Lung (tissue), 12 donors: ENCODE measurements around the gene UBXN11. TPM values are rescaled to one million over a fixed set of nuclear protein-coding genes. Genes with fewer than 3 reads are reported as not detected.
"Not testable (repeated sequence)": the region's sequence is repeated elsewhere in the genome, so short reads cannot be mapped to it uniquely, and the experiment has no call there.

Source experiments
- ATAC-seq: fragments of 200-7000 bp; cut with Tn5 transposase; one replicate; pipeline ENCODE4 v1.9.1; 2020; ENCODE audit warnings: moderate number of reproducible peaks; ENCODE audit not compliant: insufficient read depth, low FRiP score
- DNase-seq, 3 donors: peaks; one replicate each; pipeline ENCODE4 v3.0.0-alpha.2; 2013 to 2017
- H3K27ac ChIP-seq, 2 donors: one replicate each; pipeline ENCODE4 v1.5.1; 2013; ENCODE audit warnings: mild to moderate bottlenecking in 2 of 2, moderate library complexity in 2 of 2, control low read depth in 1 of 2, inconsistent platforms in 1 of 2, low read depth in 1 of 2, low read length in 1 of 2
- H3K27me3 ChIP-seq, 3 donors: one replicate each; pipeline ENCODE4 v1.5.1; 2013; ENCODE audit warnings: low read length in 2 of 3; ENCODE audit not compliant: control insufficient read depth in 3 of 3, insufficient read depth in 3 of 3
- H3K36me3 ChIP-seq, 4 donors: one replicate each; pipeline ENCODE4 v1.5.1; 2013; ENCODE audit warnings: low read length in 4 of 4, mild to moderate bottlenecking in 1 of 4, moderate library complexity in 1 of 4; ENCODE audit not compliant: control insufficient read depth in 4 of 4, insufficient read depth in 4 of 4
- H3K4me1 ChIP-seq, 5 donors: one replicate each; pipeline ENCODE4 v1.5.1; 2013; ENCODE audit warnings: low read length in 5 of 5, mild to moderate bottlenecking in 2 of 5, moderate library complexity in 1 of 5; ENCODE audit not compliant: control insufficient read depth in 5 of 5, insufficient read depth in 5 of 5
- H3K4me3 ChIP-seq: one replicate; pipeline ENCODE4 v1.5.1; 2013; ENCODE audit warnings: mild to moderate bottlenecking, control low read depth, moderate library complexity
- H3K9ac ChIP-seq, 2 donors: one replicate each; pipeline ENCODE4 v1.5.1; 2013; ENCODE audit warnings: low read length in 2 of 2, control low read depth in 1 of 2; ENCODE audit not compliant: insufficient read depth in 1 of 2
- H3K9me3 ChIP-seq, 4 donors: one replicate each; pipeline ENCODE4 v1.5.1; 2013; ENCODE audit warnings: low read length in 3 of 4, mild to moderate bottlenecking in 1 of 4, moderate library complexity in 1 of 4; ENCODE audit not compliant: control insufficient read depth in 4 of 4, insufficient read depth in 3 of 4
- WGBS, 2 donors: extraction: QIAGEN DNeasy Blood & Tissue Kit; methylation state at CpG; one replicate each; pipeline ENCODE4 v1.1.7; 2013; 5-methylcytosine and 5-hydroxymethylcytosine counted together
- polyA plus RNA-seq, 2 donors: library from polyadenylated mRNA; stranded (reverse); fragments of 200-250 nt; gene quantifications; one replicate each; pipeline ENCODE4 v1.2.1, GENCODE V29; 2013
- total RNA-seq, 2 donors: library from RNA; depleted of rRNA in 1 of 2; stranded (reverse); fragments of >200 nt in 1 of 2; gene quantifications; one replicate each; pipeline ENCODE4 v1.2.1, GENCODE V29; 2014 to 2021
- TF ChIP-seq, protein P1 (sequence below): IDR thresholded peaks from 2 replicates; pipeline ENCODE4 v1.5.1; 2012; ENCODE audit warnings: mild to moderate bottlenecking; ENCODE audit errors: control extremely low read depth, extremely low read depth
- donor health status: control.
- donor health status: control.
- donor health status: Bipolar disorder and iron deficiency.
- donor health status: healthy.
- donor health status: DM: yes; HTN: yes; CAD: no.

The UBXN11 gene
- total and polyA plus RNA-seq, 4 donors, result 20.1 to 82.1 (median 54.9) TPM

DNA sequence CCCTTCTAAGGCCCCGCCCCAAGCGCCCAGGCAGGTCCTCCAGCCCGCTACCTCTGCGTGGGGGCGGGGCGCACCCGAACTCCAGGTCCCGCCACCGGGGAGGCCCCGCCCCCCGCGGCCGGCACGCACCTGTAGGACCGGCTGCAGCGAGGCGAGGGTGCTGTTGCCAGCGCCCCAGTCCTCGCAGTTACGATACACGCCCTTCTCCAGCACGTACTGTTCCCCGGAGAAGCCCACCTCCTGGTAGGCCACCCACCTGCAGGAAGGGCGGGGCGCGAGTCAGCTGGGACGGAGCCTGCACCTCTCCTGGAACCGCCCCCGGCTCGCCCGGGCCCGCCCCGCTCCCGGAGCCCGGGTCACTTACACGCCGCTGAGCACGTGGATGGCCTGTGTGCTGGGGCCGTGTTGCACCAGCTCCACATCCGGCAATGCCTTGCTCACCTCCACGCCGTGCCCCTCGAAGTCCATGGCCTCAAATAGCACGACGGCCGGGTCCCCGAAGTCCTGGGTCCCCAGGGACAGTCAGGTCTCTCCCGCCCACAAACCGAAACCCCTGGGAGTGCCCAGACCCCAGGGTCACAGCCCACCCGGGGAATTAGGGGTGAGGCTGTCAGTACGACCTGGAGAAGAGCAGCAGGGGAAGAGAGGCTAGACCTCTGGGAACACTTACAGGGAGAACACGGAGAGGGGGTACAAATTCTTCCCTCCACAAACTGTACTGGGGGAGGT lies 30.2 kb upstream of the UBXN11 start:
- WGBS, 2 donors, result 11 to 16% methylated on average over 43 to 52 of the region's 52 CpGs
- TF ChIP-seq, protein P1, sequence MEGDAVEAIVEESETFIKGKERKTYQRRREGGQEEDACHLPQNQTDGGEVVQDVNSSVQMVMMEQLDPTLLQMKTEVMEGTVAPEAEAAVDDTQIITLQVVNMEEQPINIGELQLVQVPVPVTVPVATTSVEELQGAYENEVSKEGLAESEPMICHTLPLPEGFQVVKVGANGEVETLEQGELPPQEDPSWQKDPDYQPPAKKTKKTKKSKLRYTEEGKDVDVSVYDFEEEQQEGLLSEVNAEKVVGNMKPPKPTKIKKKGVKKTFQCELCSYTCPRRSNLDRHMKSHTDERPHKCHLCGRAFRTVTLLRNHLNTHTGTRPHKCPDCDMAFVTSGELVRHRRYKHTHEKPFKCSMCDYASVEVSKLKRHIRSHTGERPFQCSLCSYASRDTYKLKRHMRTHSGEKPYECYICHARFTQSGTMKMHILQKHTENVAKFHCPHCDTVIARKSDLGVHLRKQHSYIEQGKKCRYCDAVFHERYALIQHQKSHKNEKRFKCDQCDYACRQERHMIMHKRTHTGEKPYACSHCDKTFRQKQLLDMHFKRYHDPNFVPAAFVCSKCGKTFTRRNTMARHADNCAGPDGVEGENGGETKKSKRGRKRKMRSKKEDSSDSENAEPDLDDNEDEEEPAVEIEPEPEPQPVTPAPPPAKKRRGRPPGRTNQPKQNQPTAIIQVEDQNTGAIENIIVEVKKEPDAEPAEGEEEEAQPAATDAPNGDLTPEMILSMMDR, result no peak
- Histone ChIP-seq H3K27ac (no peak overlapping the region), H3K4me3 (peak overlapping the region; percentile 22), H3K4me1 (peaks cover 0 to 8% (median 0%) of the 10 kb centered on the region in 5 donors), H3K9ac (no peak overlapping the region), H3K36me3 (no peaks in the 10 kb centered on the region), H3K9me3 (no peaks in the 10 kb centered on the region), H3K27me3 (peaks cover 0 to 27% (median 18%) of the 10 kb centered on the region in 3 donors)
- ATAC-seq, result peak; percentile 88
- peak; percentile 51 to 73 (median 69) for DNase-seq

DNA sequence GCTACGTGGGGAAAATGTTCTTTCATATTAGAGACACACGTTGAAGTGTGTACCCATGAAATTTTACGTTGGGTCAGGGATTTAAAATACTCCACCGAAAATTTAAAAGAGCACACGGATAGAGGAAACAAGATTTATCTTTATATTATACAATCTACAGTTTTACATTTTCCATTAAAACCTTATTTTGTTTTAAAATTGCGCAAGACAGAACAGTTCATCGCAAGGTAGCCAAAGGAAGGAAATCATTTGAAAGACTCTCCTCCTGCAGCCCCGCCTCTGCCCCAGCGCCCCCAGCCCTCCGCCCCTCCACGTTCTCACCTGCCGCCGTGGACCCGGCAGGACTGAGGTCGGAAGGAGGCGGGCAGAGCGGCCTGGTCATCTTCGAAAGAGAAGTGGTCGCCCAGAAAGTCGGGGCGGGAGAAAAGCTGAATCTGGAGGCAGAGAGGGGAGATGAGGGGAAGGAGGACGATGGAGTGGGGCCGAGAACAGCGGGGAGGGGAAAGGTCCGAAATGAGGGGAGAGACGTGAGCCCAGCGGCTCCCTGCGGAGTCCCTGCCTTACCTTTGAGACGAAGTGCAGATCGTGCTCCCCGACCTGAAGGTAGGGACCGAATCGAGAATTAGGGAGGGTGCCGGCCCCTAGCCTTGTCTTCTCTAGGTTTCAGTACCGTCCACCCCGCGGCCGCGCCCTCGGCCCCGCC lies 29.5 kb upstream of the UBXN11 start:
- H3K27me3 ChIP-seq, result peaks cover 0 to 27% (median 18%) of the 10 kb centered on the region in 3 donors
- H3K27ac ChIP-seq, result no peak overlapping the region
- peak overlapping the region; percentile 38 for H3K4me3 ChIP-seq
- H3K9ac ChIP-seq, result no peak overlapping the region
- H3K36me3 ChIP-seq, result no peaks in the 10 kb centered on the region
- DNase-seq (no peak), ATAC-seq (no peak)
- peaks cover 0 to 8% (median 0%) of the 10 kb centered on the region in 5 donors for H3K4me1 ChIP-seq
- H3K9me3 ChIP-seq, result no peaks in the 10 kb centered on the region
- TF ChIP-seq, protein P1, result no peak
- 1 to 2% methylated on average over 41 of the region's 41 CpGs for WGBS, 2 donors

DNA sequence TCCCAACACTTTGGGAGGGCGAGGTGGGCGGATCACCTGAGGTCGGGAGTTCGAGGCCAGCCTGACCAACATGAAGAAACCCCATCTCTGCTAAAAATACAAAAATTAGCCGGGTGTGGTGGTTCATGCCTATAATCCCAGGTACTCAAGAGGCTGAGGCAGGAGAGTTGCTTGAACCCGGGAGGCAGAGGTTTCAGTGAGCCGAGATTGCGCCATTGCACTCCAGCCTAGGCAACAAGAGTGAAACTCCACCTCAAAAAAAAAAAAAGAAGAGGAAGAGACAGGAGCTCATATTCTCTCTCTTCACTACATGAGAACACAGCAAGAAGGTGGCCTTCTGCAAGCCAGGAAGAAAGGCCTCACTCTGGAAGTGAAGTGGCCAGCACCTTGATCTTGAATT lies 26.9 kb upstream of the UBXN11 start:
- DNase-seq, H3K9ac ChIP-seq, H3K27ac ChIP-seq, ATAC-seq, H3K9me3 ChIP-seq, H3K36me3 ChIP-seq, H3K4me1 ChIP-seq, H3K4me3 ChIP-seq: not testable (repeated sequence)
- peaks cover 0 to 19% (median 18%) of the 10 kb centered on the region in 3 donors for H3K27me3 ChIP-seq
- WGBS, 2 donors, result 77 to 86% methylated on average over 8 of the region's 8 CpGs

DNA sequence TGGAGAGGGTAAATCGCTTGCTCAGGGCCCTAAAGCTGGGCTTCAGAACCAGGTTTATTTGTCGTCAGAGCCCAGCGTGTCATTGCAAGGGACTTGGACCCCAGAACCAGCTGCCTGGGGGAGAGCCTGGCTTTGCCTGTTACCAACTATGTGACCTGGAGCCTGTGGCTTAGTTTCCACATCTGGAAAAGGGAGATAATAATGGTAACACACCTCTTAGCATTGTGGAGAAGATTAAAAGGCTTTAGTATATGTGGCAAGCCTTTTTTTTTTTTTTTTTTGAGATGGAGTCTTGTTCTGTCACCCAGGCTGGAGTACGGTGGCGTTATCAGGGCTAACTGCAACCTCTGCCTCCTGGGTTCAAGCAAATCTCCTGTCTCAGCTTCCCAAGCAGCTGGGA lies 23.8 kb upstream of the UBXN11 start:
- Histone ChIP-seq H3K36me3 (no peaks in the 10 kb centered on the region), H3K4me1 (no peaks in the 10 kb centered on the region), H3K9ac (no peak overlapping the region), H3K4me3 (no peak overlapping the region), H3K9me3 (no peaks in the 10 kb centered on the region), H3K27me3 (peaks cover 0 to 6% (median 0%) of the 10 kb centered on the region in 3 donors), H3K27ac (no peak overlapping the region)
- 89 to 97% methylated on average over 5 of the region's 5 CpGs for WGBS, 2 donors
- DNase-seq (no peak), ATAC-seq (no peak)
- TF ChIP-seq, protein P1, result no peak

DNA sequence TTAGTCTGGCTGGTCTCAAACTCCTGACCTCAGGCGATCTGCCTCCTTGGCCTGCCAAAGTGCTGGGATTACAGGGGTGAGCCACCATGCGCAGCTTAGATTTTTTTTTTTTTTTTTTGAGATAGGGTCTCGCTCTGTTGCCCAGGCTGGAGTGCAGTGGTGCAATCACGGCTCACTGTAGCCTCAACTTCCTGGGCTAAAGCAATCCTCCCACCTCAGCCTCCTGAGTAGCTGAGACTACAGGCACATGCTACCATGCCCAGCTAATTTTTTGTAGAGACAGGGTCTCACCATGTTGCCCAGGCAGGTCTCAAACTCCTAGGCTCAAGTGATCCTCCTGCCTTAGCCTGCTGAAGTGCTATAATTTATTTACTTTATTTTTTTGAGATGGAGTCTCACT lies 22.9 kb upstream of the UBXN11 start:
- 87 to 93% methylated on average over 4 of the region's 4 CpGs for WGBS, 2 donors

More for the DNA sequence above, 22.9 kb upstream of the UBXN11 start:
- ATAC-seq, DNase-seq, H3K27ac ChIP-seq, H3K36me3 ChIP-seq, H3K9ac ChIP-seq, H3K4me3 ChIP-seq, H3K4me1 ChIP-seq, H3K27me3 ChIP-seq, H3K9me3 ChIP-seq: not testable (repeated sequence)
